CD4-positive, alpha-beta memory T cell (primary cell): ENCODE measurements around the gene AGBL3. TPM values are rescaled to one million over a fixed set of nuclear protein-coding genes. Genes with fewer than 3 reads are reported as not detected.

Source experiments
- CTCF ChIA-PET: fragments of 350-600 bp; sonication (Branson Sonifier 250); formaldehyde crosslinking; loops from one replicate; lab custom pipeline; 2021; ENCODE audit warnings: inconsistent platforms; ENCODE audit not compliant: partially characterized antibody; lab: Charles Lee
- POLR2A ChIA-PET: fragments of 350-600 bp; sonication (Branson Sonifier 250); formaldehyde crosslinking; loops from one replicate; lab custom pipeline; 2021; ENCODE audit not compliant: partially characterized antibody; lab: Charles Lee
- DNase-seq, 5 donors: peaks; one replicate each; pipeline versions ENCODE4 v3.0.0 to v3.0.0-alpha.2; 2020 to 2022; ENCODE audit warnings: mixed read lengths in 1 of 5
- H3K27ac ChIP-seq: one replicate; pipeline ENCODE4 v1.7.0; 2013; ENCODE audit warnings: low read depth, low read length
- H3K27me3 ChIP-seq: 2 replicates; pipeline ENCODE4 v1.7.0; 2013; ENCODE audit warnings: mild to moderate bottlenecking, low read length, moderate library complexity; ENCODE audit not compliant: insufficient read depth
- H3K36me3 ChIP-seq: 2 replicates; pipeline ENCODE4 v1.7.0; 2013; ENCODE audit warnings: mild to moderate bottlenecking, low read length, moderate library complexity; ENCODE audit not compliant: insufficient read depth
- H3K4me1 ChIP-seq: 2 replicates; pipeline ENCODE4 v1.7.0; 2013; ENCODE audit warnings: mild to moderate bottlenecking, low read length, moderate library complexity; ENCODE audit not compliant: insufficient read depth
- H3K4me3 ChIP-seq, 2 donors: one replicate each; pipeline ENCODE4 v1.7.0; 2013; ENCODE audit warnings: low read length in 2 of 2, mild to moderate bottlenecking in 1 of 2
- H3K9me3 ChIP-seq, 2 donors: one replicate each; pipeline ENCODE4 v1.7.0; 2013; ENCODE audit warnings: low read length in 2 of 2, control low read depth in 1 of 2; ENCODE audit not compliant: control insufficient read depth in 1 of 2
- H3K27ac Mint-ChIP-seq, 7 donors: one replicate each; pipeline ENCODE4 v1.8.0; 2020 to 2021; ENCODE audit warnings: mixed read lengths in 7 of 7, mild to moderate bottlenecking in 6 of 7, inconsistent platforms in 3 of 7, moderate library complexity in 3 of 7
- H3K27me3 Mint-ChIP-seq, 2 donors: one replicate each; pipeline ENCODE4 v1.8.0; 2020 to 2021; ENCODE audit warnings: mixed read lengths in 2 of 2
- H3K36me3 Mint-ChIP-seq, 2 donors: one replicate each; pipeline ENCODE4 v1.8.0; 2020 to 2021; ENCODE audit warnings: mixed read lengths in 2 of 2, inconsistent platforms in 1 of 2, mild to moderate bottlenecking in 1 of 2
- H3K4me1 Mint-ChIP-seq, 4 donors: one replicate each; pipeline ENCODE4 v1.8.0; 2020 to 2021; ENCODE audit warnings: mixed read lengths in 4 of 4, mild to moderate bottlenecking in 1 of 4
- H3K4me3 Mint-ChIP-seq, 8 donors: one replicate each; pipeline ENCODE4 v1.8.0; 2020 to 2021; ENCODE audit warnings: mixed read lengths in 8 of 8, mild to moderate bottlenecking in 7 of 8, moderate library complexity in 6 of 8, inconsistent platforms in 3 of 8
- H3K9me3 Mint-ChIP-seq, 8 donors: one replicate each; pipeline ENCODE4 v1.8.0; 2020 to 2021; ENCODE audit warnings: mixed read lengths in 8 of 8, mild to moderate bottlenecking in 5 of 8, inconsistent platforms in 3 of 8, moderate library complexity in 1 of 8
- intact Hi-C: fragments of 100-400 bp; cut with micrococcal nuclease; formaldehyde crosslinking; loops from one replicate; pipeline ENCODE4 v1.15.1; 2023
- polyA plus RNA-seq, 2 donors: library from polyadenylated mRNA; unstranded; fragments of 300-500 nt; fragmentation: Illumina TruSeq; gene quantifications; one replicate each; pipeline ENCODE4 v1.2.3, GENCODE V29; 2021
- total RNA-seq, 2 experiments: library from RNA; stranded (reverse); gene quantifications; one replicate each; pipeline ENCODE4 v1.2.3, GENCODE V29; 2021

AGBL3 gene
- total and polyA plus RNA-seq, 4 experiments from 2014 or later: 0.42 to 6.2 (median 3.2) TPM

DNA sequence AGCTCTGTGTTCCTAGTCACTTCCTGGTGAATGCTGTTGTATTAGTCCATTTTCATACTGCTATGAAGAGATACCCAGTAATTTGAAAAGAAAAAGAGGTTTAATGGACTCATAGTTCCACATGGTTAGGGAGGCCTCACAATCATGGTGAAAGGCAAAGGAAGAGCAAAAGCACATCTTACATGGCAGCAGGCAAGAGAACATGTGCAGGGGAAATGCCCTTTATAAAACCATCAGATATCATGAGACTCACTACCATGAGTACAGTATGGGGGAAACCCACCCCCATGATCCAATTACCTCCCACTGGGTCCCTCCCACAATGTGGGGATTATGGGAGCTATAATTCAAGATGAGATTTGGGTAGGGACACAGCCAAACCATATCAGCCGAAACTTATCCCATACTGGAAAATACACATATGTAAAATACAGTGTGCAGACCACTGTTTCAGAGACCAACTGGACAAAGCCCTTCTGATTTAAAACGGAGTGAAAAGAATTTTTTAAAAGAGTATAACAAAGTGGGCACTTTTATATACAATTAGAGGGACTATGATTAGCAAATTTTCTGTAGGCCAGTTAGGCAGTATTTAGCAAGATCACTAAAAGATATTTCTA, 176.2 kb downstream of the AGBL3 start:
- H3K27me3 ChIP-seq: no peaks in the 10 kb centered on the region
- Mint-ChIP-seq H3K27ac (peak overlapping the region in 5 of 7 donors; percentile 23 to 90 (median 75)), H3K9me3 (peaks cover 0 to 6% (median 1%) of the 10 kb centered on the region in 8 donors), H3K4me1 (peaks cover 30 to 73% (median 55%) of the 10 kb centered on the region in 4 donors), H3K36me3 (peaks cover 59 to 74% of the 10 kb centered on the region in 2 donors), H3K27me3 (no peaks in the 10 kb centered on the region), H3K4me3 (no peak overlapping the region)
- intact Hi-C loops: no loop called here
- no peak overlapping the region for H3K4me3 ChIP-seq
- no peak for DNase-seq
- ChIA-PET CTCF (interaction anchor here (1.2 to 12.3 kb wide), 3 partner anchors 8 to 177 kb away, joined by 4 to 162 read pairs (median 26); partner anchors contain the start of genes AGBL3, CYREN and TMEM140), POLR2A (interaction anchor here (0.9 to 5.1 kb wide), 3 partner anchors 7 to 175 kb away, joined by 7 to 59 read pairs (median 7); partner anchors contain the start of genes CYREN and TMEM140)
- no peaks in the 10 kb centered on the region for H3K9me3 ChIP-seq
- H3K4me1 ChIP-seq: peaks cover 43% of the 10 kb centered on the region
- H3K27ac ChIP-seq: no peak overlapping the region
- peaks cover 18% of the 10 kb centered on the region for H3K36me3 ChIP-seq

- intact Hi-C loops: no loop called here
- Mint-ChIP-seq H3K4me1 (peaks cover 43 to 82% (median 60%) of the 10 kb centered on the region in 4 donors), H3K27me3 (no peaks in the 10 kb centered on the region), H3K9me3 (peaks cover 0 to 6% (median 1%) of the 10 kb centered on the region in 8 donors), H3K27ac (peak overlapping the region; percentile 42 to 85 (median 71)), H3K4me3 (peak overlapping the region in 1 of 8 donors; percentile 51), H3K36me3 (peaks cover 66 to 84% of the 10 kb centered on the region in 2 donors)
- H3K4me3 ChIP-seq: no peak overlapping the region
- POLR2A ChIA-PET: interaction anchor here (1.0 to 9.4 kb wide), 5 partner anchors 16 to 519 kb away, joined by 3 to 215 read pairs (median 4); partner anchors contain the start of genes TMEM140 and WDR91
- no peaks in the 10 kb centered on the region for H3K27me3 ChIP-seq
- H3K36me3 ChIP-seq: peaks cover 22% of the 10 kb centered on the region
- CTCF ChIA-PET: interaction anchor here (0.6 to 12.3 kb wide), 4 partner anchors 15 to 179 kb away, joined by 3 to 162 read pairs (median 58); partner anchors contain the start of genes AGBL3 and TMEM140
- H3K27ac ChIP-seq: no peak overlapping the region
- H3K4me1 ChIP-seq: peaks cover 42% of the 10 kb centered on the region
- no peaks in the 10 kb centered on the region for H3K9me3 ChIP-seq
- DNase-seq: no peak
Measured at GRCh38 chr7:135164357-135165061, 178.2 kb downstream of the AGBL3 start.

GRCh38 chr7:135165862-135166261, 179.6 kb downstream of the AGBL3 start:
- Mint-ChIP-seq H3K4me1 (peaks cover 36 to 78% (median 52%) of the 10 kb centered on the region in 4 donors), H3K27ac (peak overlapping the region in 5 of 7 donors; percentile 51 to 96 (median 61)), H3K9me3 (peaks cover 0 to 6% (median 2%) of the 10 kb centered on the region in 8 donors), H3K4me3 (no peak overlapping the region), H3K36me3 (peaks cover 58 to 78% of the 10 kb centered on the region in 2 donors), H3K27me3 (no peaks in the 10 kb centered on the region)
- Histone ChIP-seq H3K4me1 (peaks cover 34% of the 10 kb centered on the region), H3K36me3 (peaks cover 22% of the 10 kb centered on the region), H3K27ac (no peak overlapping the region), H3K27me3 (no peaks in the 10 kb centered on the region), H3K4me3 (no peak overlapping the region), H3K9me3 (no peaks in the 10 kb centered on the region)
- intact Hi-C loops: no loop called here
- POLR2A ChIA-PET: interaction anchor here (1.0 to 9.4 kb wide), 3 partner anchors 17 to 179 kb away, joined by 3 to 215 read pairs (median 4); partner anchors contain the start of genes TMEM140 and WDR91
- no peak for DNase-seq
- CTCF ChIA-PET: interaction anchor here (8.3 to 12.3 kb wide), 2 partner anchors 17 to 181 kb away, joined by 113 to 162 read pairs; partner anchors contain the start of genes AGBL3 and TMEM140

DNA sequence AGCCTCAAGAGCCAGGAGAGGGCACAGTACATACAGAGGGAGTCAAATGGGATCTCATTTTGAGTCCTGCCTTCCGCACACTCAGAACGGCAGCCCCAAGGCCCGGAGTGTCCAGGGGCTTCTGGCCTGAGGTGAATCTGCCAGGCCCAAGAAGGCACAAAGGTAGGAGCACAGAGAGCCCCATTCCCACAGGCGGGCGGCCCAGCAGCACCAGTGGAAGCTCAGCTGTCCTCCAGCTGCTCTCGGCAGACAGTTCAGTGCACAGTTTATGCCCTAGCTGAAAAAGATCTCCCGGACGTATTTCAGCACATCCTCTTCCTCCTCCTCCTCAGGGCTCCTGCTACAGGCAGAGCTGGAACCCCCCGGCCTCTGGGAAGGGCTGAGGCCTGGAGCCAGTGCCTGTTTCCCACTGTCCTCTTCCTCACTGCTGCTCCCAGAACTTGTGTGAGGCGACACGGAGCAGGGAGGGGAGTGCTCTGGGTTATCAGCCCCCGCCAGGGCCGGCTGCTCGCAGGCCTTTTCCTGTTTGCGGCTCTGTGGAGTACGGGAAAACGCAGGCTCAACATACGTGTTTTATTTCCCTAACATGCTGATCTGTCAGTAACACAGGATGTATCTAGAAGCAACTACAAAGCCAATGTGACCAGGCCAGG, 180.2 kb downstream of the AGBL3 start:
- Histone ChIP-seq H3K4me1 (peaks cover 37% of the 10 kb centered on the region), H3K27ac (no peak overlapping the region), H3K36me3 (peaks cover 22% of the 10 kb centered on the region), H3K27me3 (no peaks in the 10 kb centered on the region), H3K4me3 (no peak overlapping the region), H3K9me3 (no peaks in the 10 kb centered on the region)
- CTCF ChIA-PET: interaction anchor here (5.5 to 12.3 kb wide), 3 partner anchors 10 to 181 kb away, joined by 54 to 162 read pairs (median 113); partner anchors contain the start of genes AGBL3 and TMEM140
- peaks cover 52 to 74% of the 10 kb centered on the region in 2 donors for H3K36me3 Mint-ChIP-seq
- H3K4me3 Mint-ChIP-seq: peak overlapping the region in 1 of 8 donors; percentile 64
- H3K27ac Mint-ChIP-seq: peak overlapping the region; percentile 47 to 96 (median 88)
- H3K9me3 Mint-ChIP-seq: peaks cover 0 to 6% (median 2%) of the 10 kb centered on the region in 8 donors
- intact Hi-C loops: no loop called here
- POLR2A ChIA-PET: interaction anchor here (9.4 kb wide), 1 partner anchor 18 kb away, joined by 215 read pairs; the partner anchor contains the start of gene TMEM140
- H3K27me3 Mint-ChIP-seq: no peaks in the 10 kb centered on the region
- no peak for DNase-seq
- H3K4me1 Mint-ChIP-seq: peaks cover 37 to 77% (median 53%) of the 10 kb centered on the region in 4 donors

DNA sequence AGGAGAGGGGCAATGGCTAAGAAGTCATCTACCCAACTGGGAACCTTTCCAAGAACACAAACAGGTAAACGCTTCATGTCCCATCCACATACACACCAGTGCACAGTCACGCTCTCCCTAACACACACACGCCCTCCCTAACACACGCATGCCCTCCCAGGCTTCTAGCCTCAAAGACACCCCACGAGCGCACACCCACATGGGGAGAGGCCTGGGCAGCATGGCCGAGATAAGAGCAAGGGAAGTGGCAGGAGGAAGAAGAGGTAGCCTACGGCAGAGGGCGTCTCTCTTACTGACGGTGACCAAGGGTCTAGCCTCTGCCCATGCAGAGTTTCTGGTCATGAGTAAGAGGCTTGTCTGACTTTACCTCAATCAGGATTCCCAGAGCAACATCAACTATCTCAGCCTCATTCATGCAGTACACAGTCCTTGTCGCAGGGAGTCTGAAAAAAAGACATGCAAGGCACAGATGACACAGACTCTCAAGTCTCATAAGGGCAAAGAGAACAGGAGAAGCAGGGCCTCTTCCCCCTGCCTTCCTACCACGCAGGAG, 181.1 kb downstream of the AGBL3 start:
- peak overlapping the region; percentile 83 to 97 (median 91) for H3K27ac Mint-ChIP-seq
- peak overlapping the region in 7 of 8 donors; percentile 27 to 72 (median 47) for H3K4me3 Mint-ChIP-seq
- H3K4me3 ChIP-seq: no peak overlapping the region
- ChIA-PET POLR2A (interaction anchor here (4.3 to 9.4 kb wide), 3 partner anchors 7 to 181 kb away, joined by 59 to 215 read pairs (median 65); partner anchors contain the start of genes AGBL3 and TMEM140), CTCF (interaction anchor here (5.5 to 12.3 kb wide), 3 partner anchors 11 to 182 kb away, joined by 54 to 162 read pairs (median 113); partner anchors contain the start of genes AGBL3 and TMEM140)
- peaks cover 35 to 69% (median 54%) of the 10 kb centered on the region in 4 donors for H3K4me1 Mint-ChIP-seq
- DNase-seq: no peak
- H3K36me3 Mint-ChIP-seq: peaks cover 43 to 64% of the 10 kb centered on the region in 2 donors
- no peaks in the 10 kb centered on the region for H3K9me3 ChIP-seq
- H3K27ac ChIP-seq: peak overlapping the region; percentile 42
- H3K9me3 Mint-ChIP-seq: peaks cover 0 to 3% (median 0%) of the 10 kb centered on the region in 8 donors
- intact Hi-C loops: no loop called here
- no peaks in the 10 kb centered on the region for H3K27me3 ChIP-seq
- H3K27me3 Mint-ChIP-seq: no peaks in the 10 kb centered on the region
- H3K36me3 ChIP-seq: peaks cover 22% of the 10 kb centered on the region
- peaks cover 43% of the 10 kb centered on the region for H3K4me1 ChIP-seq

DNA sequence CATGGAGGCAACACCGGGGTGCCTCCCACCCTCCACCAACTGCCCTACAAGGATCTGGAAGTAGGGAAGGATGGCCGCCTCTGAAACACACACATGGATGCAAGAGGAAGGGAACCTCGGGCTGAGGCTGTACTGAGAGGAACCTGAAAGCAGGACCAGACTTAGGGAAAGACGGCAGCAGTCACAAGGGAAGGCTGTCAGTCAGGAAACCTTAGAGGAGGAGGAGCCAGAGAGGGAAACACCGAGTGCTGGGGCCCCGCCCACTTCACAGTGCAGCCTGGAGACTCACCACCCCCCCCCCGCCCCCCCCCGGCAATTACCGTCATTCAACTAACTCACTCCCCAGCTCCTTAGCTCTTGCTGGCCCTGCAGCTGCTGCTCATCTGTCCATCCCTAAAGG, 181.7 kb downstream of the AGBL3 start:
- Mint-ChIP-seq H3K4me1 (peaks cover 35 to 63% (median 52%) of the 10 kb centered on the region in 4 donors), H3K4me3 (peak overlapping the region in 5 of 8 donors; percentile 46 to 95 (median 58)), H3K9me3 (peaks cover 0 to 3% (median 0%) of the 10 kb centered on the region in 8 donors), H3K36me3 (peaks cover 38 to 58% of the 10 kb centered on the region in 2 donors), H3K27ac (peak overlapping the region; percentile 91 to 97 (median 96)), H3K27me3 (no peaks in the 10 kb centered on the region)
- H3K9me3 ChIP-seq: no peaks in the 10 kb centered on the region
- ChIA-PET POLR2A (interaction anchor here (4.2 to 9.4 kb wide), 4 partner anchors 8 to 181 kb away, joined by 40 to 215 read pairs (median 62); partner anchors contain the start of genes AGBL3, TMEM140 and WDR91), CTCF (interaction anchor here (3.8 to 12.3 kb wide), 5 partner anchors 7 to 183 kb away, joined by 17 to 162 read pairs (median 54); partner anchors contain the start of genes AGBL3 and TMEM140)
- no peaks in the 10 kb centered on the region for H3K27me3 ChIP-seq
- peak in 1 of 5 donors; percentile 59 for DNase-seq
- intact Hi-C loops: no loop called here
- H3K36me3 ChIP-seq: peaks cover 22% of the 10 kb centered on the region
- peaks cover 43% of the 10 kb centered on the region for H3K4me1 ChIP-seq
- no peak overlapping the region for H3K4me3 ChIP-seq
- peak overlapping the region; percentile 93 for H3K27ac ChIP-seq
